Left lung (tissue), 10 donors: ENCODE measurements around the gene IFT172. TPM values are rescaled to one million over a fixed set of nuclear protein-coding genes. Genes with fewer than 3 reads are reported as not detected.

Source experiments
- ATAC-seq: fragments of 200-7000 bp; cut with Tn5 transposase; one replicate; pipeline ENCODE4 v1.9.1; 2020; ENCODE audit warnings: moderate library complexity
- DNase-seq, 4 donors: peaks; one replicate each; pipeline ENCODE4 v3.0.0-alpha.2; 2013 to 2020
- H3K27ac ChIP-seq, 2 donors: fragments of 200-600 bp; sonication (generic) in 1 of 2; one replicate each; pipeline versions ENCODE4 v1.5.0 to v1.8.0; 2020 to 2021
- H3K27me3 ChIP-seq, 2 donors: fragments of 200-600 bp; sonication (generic) in 1 of 2; one replicate each; pipeline versions ENCODE4 v1.5.0 to v1.8.0; 2020 to 2021
- H3K36me3 ChIP-seq, 2 donors: fragments of 200-600 bp; sonication (generic) in 1 of 2; one replicate each; pipeline versions ENCODE4 v1.5.0 to v1.8.0; 2020 to 2021
- H3K4me1 ChIP-seq, 2 donors: fragments of 200-600 bp; one replicate each; pipeline ENCODE4 v1.8.0; 2021
- H3K4me3 ChIP-seq, 2 donors: fragments of 200-600 bp; sonication (generic) in 1 of 2; one replicate each; pipeline versions ENCODE4 v1.5.0 to v1.8.0; 2020 to 2021; ENCODE audit warnings: mild to moderate bottlenecking in 1 of 2
- H3K9me3 ChIP-seq, 2 donors: fragments of 200-600 bp; sonication (generic) in 1 of 2; one replicate each; pipeline versions ENCODE4 v1.5.0 to v1.8.0; 2020 to 2021
- intact Hi-C, 2 donors: fragments of 100-400 bp; cut with DNase I; formaldehyde crosslinking; loops; one replicate each; pipeline versions ENCODE4 v1.11.2 to v1.14.2; 2022
- polyA plus RNA-seq, 6 donors: library from polyadenylated mRNA; unstranded; fragments of 120-200 nt; gene quantifications; one replicate each; pipeline ENCODE4 v1.2.1, GENCODE V29; 2013; ENCODE audit not compliant: insufficient read length in 6 of 6
- total RNA-seq, 2 donors: library from RNA; stranded (reverse); fragmentation: NEBNext Ultra II Directional; extraction: Animal tissue kit (Norgen Biotek cat#: 25700); gene quantifications; one replicate each; pipeline ENCODE4 v1.2.1, GENCODE V29; 2021
- TF ChIP-seq, protein P1 (sequence below), 2 donors: fragments of 200-600 bp; sonication (generic) in 1 of 2; IDR thresholded peaks; one replicate each; pipeline versions ENCODE4 v1.5.0 to v1.8.0; 2021; ENCODE audit warnings: antibody characterized with exemption in 2 of 2
- donor health status: DM: no; HTN: yes; CAD: no.
- donor health status: DM: no; HTN: no; CAD: no.

IFT172 gene
- total and polyA plus RNA-seq, 8 donors = 21.0 to 65.3 (median 53.8) TPM

DNA sequence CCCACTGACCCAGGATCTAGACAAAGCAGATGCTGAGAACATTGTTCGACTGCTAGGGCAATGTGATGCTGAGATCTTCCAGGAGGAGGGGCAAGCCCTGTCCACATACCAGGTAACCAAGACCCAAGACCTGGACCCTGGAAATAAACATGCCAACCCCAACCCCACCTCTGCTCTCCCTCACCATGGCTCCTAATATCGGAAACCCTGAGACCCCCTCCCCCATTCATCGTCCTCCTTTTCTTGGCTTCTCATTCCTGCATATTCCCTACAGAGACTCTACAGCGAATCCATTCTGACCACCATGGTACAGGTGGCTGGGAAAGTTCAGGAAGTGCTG, 7.7 kb upstream of the IFT172 start:
- DNase-seq (no peak), ATAC-seq (no peak)
- Histone ChIP-seq H3K4me1 (peaks cover 0 to 20% of the 10 kb centered on the region in 2 donors), H3K27ac (no peak overlapping the region), H3K9me3 (no peaks in the 10 kb centered on the region), H3K27me3 (peaks cover 0 to 67% of the 10 kb centered on the region in 2 donors), H3K36me3 (no peaks in the 10 kb centered on the region), H3K4me3 (no peak overlapping the region)
- intact Hi-C loops = no loop called here
- TF ChIP-seq, protein P1, sequence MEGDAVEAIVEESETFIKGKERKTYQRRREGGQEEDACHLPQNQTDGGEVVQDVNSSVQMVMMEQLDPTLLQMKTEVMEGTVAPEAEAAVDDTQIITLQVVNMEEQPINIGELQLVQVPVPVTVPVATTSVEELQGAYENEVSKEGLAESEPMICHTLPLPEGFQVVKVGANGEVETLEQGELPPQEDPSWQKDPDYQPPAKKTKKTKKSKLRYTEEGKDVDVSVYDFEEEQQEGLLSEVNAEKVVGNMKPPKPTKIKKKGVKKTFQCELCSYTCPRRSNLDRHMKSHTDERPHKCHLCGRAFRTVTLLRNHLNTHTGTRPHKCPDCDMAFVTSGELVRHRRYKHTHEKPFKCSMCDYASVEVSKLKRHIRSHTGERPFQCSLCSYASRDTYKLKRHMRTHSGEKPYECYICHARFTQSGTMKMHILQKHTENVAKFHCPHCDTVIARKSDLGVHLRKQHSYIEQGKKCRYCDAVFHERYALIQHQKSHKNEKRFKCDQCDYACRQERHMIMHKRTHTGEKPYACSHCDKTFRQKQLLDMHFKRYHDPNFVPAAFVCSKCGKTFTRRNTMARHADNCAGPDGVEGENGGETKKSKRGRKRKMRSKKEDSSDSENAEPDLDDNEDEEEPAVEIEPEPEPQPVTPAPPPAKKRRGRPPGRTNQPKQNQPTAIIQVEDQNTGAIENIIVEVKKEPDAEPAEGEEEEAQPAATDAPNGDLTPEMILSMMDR (IDR thresholded peaks at IDR 0.05) = no peak

DNA sequence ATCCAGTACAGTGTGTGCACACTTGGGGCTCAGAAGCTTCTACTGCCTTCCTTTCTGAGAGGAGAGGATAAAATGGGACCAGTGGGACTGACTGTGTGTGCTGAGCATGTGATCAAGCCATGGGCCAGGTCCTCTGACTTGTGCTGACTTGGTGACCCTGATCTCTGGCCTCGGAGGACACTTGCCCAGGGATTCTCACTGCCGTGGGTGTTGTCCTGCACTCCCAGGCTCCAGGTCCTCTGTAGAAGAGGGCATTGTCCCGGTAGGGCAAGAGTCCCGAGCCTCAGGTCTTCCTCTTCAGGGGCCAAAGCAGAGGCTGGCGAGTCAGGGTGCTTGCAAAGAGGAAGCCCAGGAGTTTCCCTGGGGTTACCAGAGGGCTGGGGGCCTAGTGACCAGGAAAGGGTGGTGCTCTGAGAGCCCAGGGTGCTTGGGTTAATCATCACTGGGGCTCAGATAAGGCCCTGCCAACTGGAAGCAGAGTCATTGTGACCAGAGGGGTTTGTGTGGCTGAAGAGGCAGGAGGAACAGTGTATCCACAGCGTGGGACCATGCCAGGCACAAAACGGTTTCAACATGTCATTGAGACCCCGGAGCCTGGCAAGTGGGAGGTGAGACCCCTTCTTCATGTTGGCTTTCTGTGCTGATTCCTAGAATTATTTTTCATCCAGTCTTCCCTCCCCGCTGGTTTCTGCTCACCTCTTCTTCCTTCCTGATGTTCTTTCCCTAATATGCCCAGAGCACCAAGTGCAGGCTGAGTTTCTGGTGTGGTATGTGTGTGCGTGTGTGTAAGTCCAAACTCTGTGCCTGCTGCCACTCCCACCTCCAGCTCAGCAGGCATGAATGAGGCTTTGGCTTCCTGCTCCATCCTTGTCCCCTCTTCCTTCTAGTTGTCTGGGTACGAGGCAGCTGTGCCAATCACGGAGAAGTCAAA, 7.1 kb upstream of the IFT172 start, which contains the start of gene GCKR:
Gene GCKR, plus strand, starts transcription at position 483 of the 931 bp plus-strand sequence. Its CDS starts 66 bp downstream, at position 549.
- TF ChIP-seq, protein P1 (IDR thresholded peaks at IDR 0.05) = no peak
- intact Hi-C loops = no loop called here
- DNase-seq (peak in 1 of 4 donors; percentile 29), ATAC-seq (peak; percentile 25)
- Histone ChIP-seq H3K4me1 (peaks cover 0 to 20% of the 10 kb centered on the region in 2 donors), H3K4me3 (no peak within 1 kb of the TSS), H3K27me3 (peaks cover 0 to 67% of the 10 kb centered on the region in 2 donors), H3K27ac (no peak within 1 kb of the TSS), H3K9me3 (no peaks in the 10 kb centered on the region), H3K36me3 (no peaks in the 10 kb centered on the region)

DNA sequence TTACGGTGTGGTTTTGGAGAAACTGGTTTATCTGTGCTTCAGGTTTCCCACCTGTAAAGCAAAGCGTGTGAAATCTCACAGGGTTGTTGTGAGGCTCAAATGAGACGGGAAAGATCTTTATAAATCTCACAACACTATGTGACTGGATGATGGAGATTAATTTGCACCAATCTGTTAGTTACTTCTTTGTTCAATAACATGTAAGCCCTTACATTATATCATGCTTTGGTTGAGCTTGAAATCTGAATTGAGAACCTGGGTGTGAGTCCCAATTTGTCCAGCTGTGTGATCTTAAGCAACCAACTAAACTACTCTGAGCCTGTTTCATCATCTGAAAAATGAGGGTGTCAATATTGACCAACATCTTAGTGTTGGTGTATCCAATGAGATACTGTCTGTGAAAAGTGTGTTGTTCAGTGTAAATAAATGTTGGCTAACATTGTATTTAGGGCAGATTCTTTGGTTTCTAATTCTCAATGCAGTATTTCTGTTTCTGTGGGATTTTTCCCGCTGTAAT, 6.4 kb upstream of the IFT172 start:
- no peak for DNase-seq
- TF ChIP-seq, protein P1 (IDR thresholded peaks at IDR 0.05) = no peak
- intact Hi-C loops = no loop called here

DNA sequence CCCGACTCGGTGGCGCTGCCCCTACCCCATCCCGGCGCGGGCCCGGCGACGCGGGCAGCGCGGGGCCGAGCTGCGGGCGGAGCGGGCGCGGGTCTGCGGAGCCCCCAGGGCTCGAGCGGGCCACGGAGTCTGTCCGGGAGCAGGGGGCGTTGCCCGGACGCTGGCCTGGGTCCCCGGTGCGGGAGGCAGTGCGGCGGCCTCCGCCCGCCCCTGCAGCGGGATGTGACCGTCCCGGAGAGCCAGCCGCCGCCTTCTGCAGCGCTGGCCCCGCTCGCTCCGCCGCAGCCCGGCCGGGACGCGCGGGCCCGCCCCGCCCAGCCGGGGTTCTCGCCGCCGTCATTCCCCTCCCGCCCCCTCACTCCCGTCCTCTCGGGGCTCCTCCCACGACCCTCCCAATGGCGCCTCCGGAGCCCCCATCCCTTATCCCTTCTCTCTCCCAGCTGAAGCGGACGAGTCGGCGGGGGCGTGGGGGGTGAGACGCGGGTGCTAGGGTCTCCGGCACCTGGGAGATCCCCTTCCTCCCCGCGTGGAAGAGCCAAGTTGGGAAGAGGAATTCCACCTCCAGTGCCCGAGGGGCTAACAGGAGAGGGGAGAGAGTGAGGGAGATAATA, 5.5 kb upstream of the IFT172 start, which contains the start of gene FNDC4:
Gene FNDC4, minus strand, starts transcription at position 257 of the 611 bp plus-strand sequence. CDS start 521 bp downstream, outside the sequence.
- Histone ChIP-seq H3K27ac (no peak within 1 kb of the TSS), H3K27me3 (peaks cover 0 to 65% of the 10 kb centered on the region in 2 donors), H3K9me3 (no peaks in the 10 kb centered on the region), H3K4me1 (peaks cover 0 to 21% of the 10 kb centered on the region in 2 donors), H3K4me3 (peak within 1 kb of the TSS; percentile 43), H3K36me3 (no peaks in the 10 kb centered on the region)
- ATAC-seq (peak; percentile 72), DNase-seq (peak; percentile 35 to 82 (median 46))
- intact Hi-C loops = no loop called here
- TF ChIP-seq, protein P1 (IDR thresholded peaks at IDR 0.05) = no peak

More for the DNA sequence above, 6.4 kb upstream of the IFT172 start:
- Histone ChIP-seq H3K27me3 (peaks cover 0 to 67% of the 10 kb centered on the region in 2 donors), H3K4me3 (no peak overlapping the region), H3K36me3 (no peaks in the 10 kb centered on the region), H3K4me1 (peaks cover 0 to 20% of the 10 kb centered on the region in 2 donors), H3K9me3 (no peaks in the 10 kb centered on the region), H3K27ac (no peak overlapping the region)
- ATAC-seq = no peak
